ENCODE results near the gene CD82. TPM values are rescaled to one million over a fixed set of nuclear protein-coding genes. Genes with fewer than 3 reads are reported as not detected.

Gene CD82
- total and polyA plus RNA-seq, 2 of the 8 experiments (the other 6 are each of a cell fraction or from before 2014, with no cell fraction given): 7.9 to 10.3 TPM

GRCh38 chr11:44625759-44626523 lies 60.5 kb downstream of the CD82 start (continued):
- TF ChIP-seq HDAC2 (IDR thresholded peaks at IDR 0.05; ENCODE audit: borderline replicate concordance in 1 of 2, low read depth in 2 of 2, low read length in 2 of 2) (no peak), POLR2AphosphoS5 (IDR thresholded peaks at IDR 0.05; ENCODE audit: low read depth, low read length) (no peak), GTF2F1 (IDR thresholded peaks at IDR 0.05; ENCODE audit: borderline replicate concordance, low read depth, low read length) (no peak), YY1 (IDR thresholded peaks at IDR 0.05; ENCODE audit: low read depth, low read length) (no peak), SIRT6 (IDR thresholded peaks at IDR 0.05; ENCODE audit: low read length) (no peak), EZH2 (IDR thresholded peaks at IDR 0.05; ENCODE audit: low read depth, low read length, severe bottlenecking) (no peak), EGR1 (IDR thresholded peaks at IDR 0.05; ENCODE audit: borderline replicate concordance, low read depth, low read length) (no peak), BCL11A (IDR thresholded peaks at IDR 0.05; ENCODE audit: low read depth in 2 of 2, low read length in 2 of 2) (no peak), BACH1 (IDR thresholded peaks at IDR 0.05; ENCODE audit: low read length) (no peak), CTCF (IDR thresholded peaks at IDR 0.05; ENCODE audit: control extremely low read depth in 1 of 3, insufficient read depth in 1 of 3, low read depth in 1 of 3, low read length in 3 of 3) (no peak)
